CD4-positive, alpha-beta T cell (primary cell): ENCODE results near the gene TPH1. TPM values are rescaled to one million over a fixed set of nuclear protein-coding genes. Genes with fewer than 3 reads are reported as not detected.

Experiments used
- ATAC-seq: fragments of 200-7000 bp; cut with Tn5 transposase; one replicate; pipeline ENCODE4 v1.10.0; 2022; ENCODE audit warnings: mild to moderate bottlenecking; ENCODE audit not compliant: poor library complexity
- CTCF ChIA-PET: fragments of 350-600 bp; sonication (Branson Sonifier 250); formaldehyde crosslinking; loops from one replicate; lab custom pipeline; 2021; ENCODE audit warnings: antibody characterized with exemption, inconsistent platforms; lab: Charles Lee
- POLR2A ChIA-PET: fragments of 350-600 bp; sonication (Branson Sonifier 250); formaldehyde crosslinking; loops from one replicate; lab custom pipeline; 2021; ENCODE audit warnings: antibody characterized with exemption, inconsistent platforms; lab: Charles Lee
- DNase-seq, 14 experiments: peaks; one replicate each; pipeline ENCODE4 v3.0.0-alpha.2; 2013 to 2020; ENCODE audit warnings: mixed read lengths in 2 of 14
- H3K27ac ChIP-seq, 2 donors: one replicate each; pipeline versions ENCODE4 v1.5.1 to v1.7.0; 2013; ENCODE audit warnings: low read length in 2 of 2, low read depth in 1 of 2, mild to moderate bottlenecking in 1 of 2
- H3K27me3 ChIP-seq, 2 experiments: 1 replicate in 1 of 2; 2 replicates in 1 of 2; pipeline versions ENCODE4 v1.6.1 to v1.7.0; 2013; ENCODE audit warnings: low read length in 2 of 2, control low read depth in 1 of 2, mild to moderate bottlenecking in 1 of 2, moderate library complexity in 1 of 2; ENCODE audit not compliant: insufficient read depth in 2 of 2, control insufficient read depth in 1 of 2
- H3K36me3 ChIP-seq: one replicate; pipeline ENCODE4 v1.6.1; 2013; ENCODE audit warnings: low read length, control low read depth; ENCODE audit not compliant: insufficient read depth
- H3K4me1 ChIP-seq: one replicate; pipeline ENCODE4 v1.6.1; 2013; ENCODE audit warnings: low read length, control low read depth; ENCODE audit not compliant: insufficient read depth
- H3K4me3 ChIP-seq: one replicate; pipeline ENCODE4 v1.5.1; 2013; ENCODE audit warnings: mild to moderate bottlenecking, low read length, moderate library complexity
- H3K9me3 ChIP-seq, 2 experiments: 1 replicate in 1 of 2; 2 replicates in 1 of 2; pipeline versions ENCODE4 v1.6.1 to v1.7.0; 2013; ENCODE audit warnings: low read length in 2 of 2, mild to moderate bottlenecking in 2 of 2, control low read depth in 1 of 2, moderate library complexity in 1 of 2; ENCODE audit not compliant: control insufficient read depth in 1 of 2, insufficient read depth in 1 of 2
- H3K27ac Mint-ChIP-seq: one replicate; pipeline ENCODE4 v1.8.0; 2020; ENCODE audit warnings: mixed read lengths
- H3K27me3 Mint-ChIP-seq: one replicate; pipeline ENCODE4 v1.8.0; 2021; ENCODE audit warnings: mixed read lengths
- H3K36me3 Mint-ChIP-seq: one replicate; pipeline ENCODE4 v1.8.0; 2021; ENCODE audit warnings: low read depth, mixed read lengths
- H3K4me1 Mint-ChIP-seq: one replicate; pipeline ENCODE4 v1.8.0; 2021; ENCODE audit warnings: low read depth, mixed read lengths
- H3K4me3 Mint-ChIP-seq: one replicate; pipeline ENCODE4 v1.8.0; 2020; ENCODE audit warnings: mild to moderate bottlenecking, mixed read lengths
- H3K9me3 Mint-ChIP-seq: one replicate; pipeline ENCODE4 v1.8.0; 2020; ENCODE audit warnings: mixed read lengths
- CTCF ChIP-seq: fragments of 200-600 bp; IDR thresholded peaks from one replicate; pipeline ENCODE4 v1.8.0; 2022; ENCODE audit warnings: antibody characterized with exemption, mild to moderate bottlenecking
- intact Hi-C, 2 experiments: fragments of 100-400 bp; cut with DNase I in 1 of 2; cut with micrococcal nuclease in 1 of 2; formaldehyde crosslinking; loops; one replicate each; pipeline versions ENCODE4 v1.15.1 to v1.9.0; 2023 to 2025; cut with DNase I, micrococcal nuclease
- total RNA-seq, 174 experiments: library from RNA in 2 of 174; stranded (reverse) in 2 of 174; gene quantifications; one replicate each; pipeline ENCODE4 v1.2.3 and lab custom pipeline; 2021 to 2026

Gene TPH1
- total RNA-seq, 2 experiments from 2014 or later = 1.1 to 1.5 TPM

GRCh38 chr11:18054511-18055103, 8.5 kb upstream of the TPH1 start:
- Mint-ChIP-seq H3K36me3 (no peaks in the 10 kb centered on the region), H3K27me3 (no peaks in the 10 kb centered on the region), H3K27ac (no peak overlapping the region), H3K4me3 (no peak overlapping the region), H3K4me1 (no peaks in the 10 kb centered on the region), H3K9me3 (no peaks in the 10 kb centered on the region)
- no peaks in the 10 kb centered on the region for H3K27me3 ChIP-seq
- no peak overlapping the region for H3K27ac ChIP-seq
- DNase-seq (no peak), ATAC-seq (no peak)
- CTCF ChIA-PET = no interaction called here
- no peak overlapping the region for H3K4me3 ChIP-seq
- no peaks in the 10 kb centered on the region for H3K9me3 ChIP-seq
- H3K4me1 ChIP-seq = no peaks in the 10 kb centered on the region
- TF ChIP-seq CTCF = no peak
- POLR2A ChIA-PET = no interaction called here
- no peaks in the 10 kb centered on the region for H3K36me3 ChIP-seq
- intact Hi-C loops = no loop called here

GRCh38 chr11:18050848-18051247, 4.8 kb upstream of the TPH1 start:
- peaks cover 7 to 15% of the 10 kb centered on the region in 2 experiments for H3K27me3 ChIP-seq
- TF ChIP-seq CTCF = no peak
- H3K36me3 ChIP-seq = no peaks in the 10 kb centered on the region
- ATAC-seq (no peak), DNase-seq (no peak)
- H3K27ac ChIP-seq = no peak overlapping the region
- H3K4me3 ChIP-seq = no peak overlapping the region
- CTCF ChIA-PET = no interaction called here
- H3K4me1 ChIP-seq = no peaks in the 10 kb centered on the region
- Mint-ChIP-seq H3K27ac (no peak overlapping the region), H3K36me3 (no peaks in the 10 kb centered on the region), H3K4me1 (no peaks in the 10 kb centered on the region), H3K9me3 (no peaks in the 10 kb centered on the region), H3K4me3 (no peak overlapping the region), H3K27me3 (peaks cover 26% of the 10 kb centered on the region)
- POLR2A ChIA-PET = no interaction called here
- intact Hi-C loops = no loop called here
- no peaks in the 10 kb centered on the region for H3K9me3 ChIP-seq

DNA sequence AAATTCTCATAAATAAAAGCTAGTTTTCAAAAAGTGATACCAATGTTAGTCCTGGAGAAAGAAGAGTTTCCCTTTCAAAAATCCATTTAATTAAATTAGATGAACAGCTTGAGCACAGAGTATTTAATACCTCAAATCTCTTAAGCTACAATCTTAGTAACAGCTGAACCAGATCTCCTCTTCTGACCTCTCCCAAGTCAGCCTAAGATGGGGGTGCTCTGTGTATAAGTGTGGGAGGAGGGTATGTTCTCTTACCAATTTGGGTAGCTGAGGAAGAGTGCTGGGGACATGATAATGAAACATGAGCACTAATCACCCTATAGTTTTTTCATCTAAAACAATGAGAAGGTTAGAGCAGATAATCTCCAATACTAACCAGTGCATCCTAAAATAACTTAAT, 9.6 kb downstream of the TPH1 start:
- Mint-ChIP-seq H3K4me3 (no peak overlapping the region), H3K4me1 (no peaks in the 10 kb centered on the region), H3K9me3 (no peaks in the 10 kb centered on the region), H3K27me3 (peaks cover 5% of the 10 kb centered on the region), H3K27ac (no peak overlapping the region), H3K36me3 (no peaks in the 10 kb centered on the region)
- intact Hi-C loops = no loop called here
- Histone ChIP-seq H3K27ac (no peak overlapping the region), H3K27me3 (no peaks in the 10 kb centered on the region), H3K4me3 (no peak overlapping the region), H3K4me1 (no peaks in the 10 kb centered on the region), H3K9me3 (no peaks in the 10 kb centered on the region), H3K36me3 (no peaks in the 10 kb centered on the region)
- no peak for TF ChIP-seq CTCF
- ChIA-PET POLR2A (interaction anchor here (0.6 kb wide), 1 partner anchor 82 kb away, joined by 3 read pairs; no protein-coding TSS in a partner anchor), CTCF (no interaction called here)
- no peak for ATAC-seq
- no peak for DNase-seq
